ENCODE measurements around the gene KIAA0825. TPM values are rescaled to one million over a fixed set of nuclear protein-coding genes. Genes with fewer than 3 reads are reported as not detected.

Gene KIAA0825
- total RNA-seq, 1 experiment from 2014 or later: 1.9 TPM

DNA sequence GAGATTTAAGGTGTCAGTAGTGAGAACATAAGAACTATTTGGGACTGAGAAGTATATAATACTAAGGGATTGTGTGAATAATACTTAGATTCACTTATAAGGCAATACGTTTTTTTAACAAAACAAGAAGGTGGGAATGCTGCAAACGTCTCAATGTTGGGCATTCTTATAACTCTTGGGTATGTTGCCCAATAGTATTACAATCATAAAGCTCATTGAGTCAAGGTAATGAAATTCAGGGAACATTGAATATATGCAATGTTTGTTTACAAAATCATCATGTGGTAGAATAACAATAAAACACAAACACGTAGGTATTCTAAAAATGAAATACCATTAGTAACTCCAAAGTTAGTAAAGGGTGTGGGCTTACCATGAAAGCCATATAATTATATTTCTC lies 400.7 kb downstream of the KIAA0825 start:
- POLR2A ChIA-PET (ENCODE audit: unreplicated experiment): no interaction called here
- H2AFZ ChIP-seq: no peak overlapping the region
- H3K4me1 ChIP-seq (replicated peaks; ENCODE audit: insufficient read depth): no peaks in the 10 kb centered on the region; the same call in 1 of the 2 replicates
- H3K9me3 ChIP-seq (ENCODE audit: insufficient read depth, low read depth): no peaks in the 10 kb centered on the region
- DNase-seq: no peak
- TF ChIP-seq EZH2 (IDR thresholded peaks at IDR 0.05; ENCODE audit: low read depth): no peak
- TF ChIP-seq, protein P1, sequence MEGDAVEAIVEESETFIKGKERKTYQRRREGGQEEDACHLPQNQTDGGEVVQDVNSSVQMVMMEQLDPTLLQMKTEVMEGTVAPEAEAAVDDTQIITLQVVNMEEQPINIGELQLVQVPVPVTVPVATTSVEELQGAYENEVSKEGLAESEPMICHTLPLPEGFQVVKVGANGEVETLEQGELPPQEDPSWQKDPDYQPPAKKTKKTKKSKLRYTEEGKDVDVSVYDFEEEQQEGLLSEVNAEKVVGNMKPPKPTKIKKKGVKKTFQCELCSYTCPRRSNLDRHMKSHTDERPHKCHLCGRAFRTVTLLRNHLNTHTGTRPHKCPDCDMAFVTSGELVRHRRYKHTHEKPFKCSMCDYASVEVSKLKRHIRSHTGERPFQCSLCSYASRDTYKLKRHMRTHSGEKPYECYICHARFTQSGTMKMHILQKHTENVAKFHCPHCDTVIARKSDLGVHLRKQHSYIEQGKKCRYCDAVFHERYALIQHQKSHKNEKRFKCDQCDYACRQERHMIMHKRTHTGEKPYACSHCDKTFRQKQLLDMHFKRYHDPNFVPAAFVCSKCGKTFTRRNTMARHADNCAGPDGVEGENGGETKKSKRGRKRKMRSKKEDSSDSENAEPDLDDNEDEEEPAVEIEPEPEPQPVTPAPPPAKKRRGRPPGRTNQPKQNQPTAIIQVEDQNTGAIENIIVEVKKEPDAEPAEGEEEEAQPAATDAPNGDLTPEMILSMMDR (conservative IDR thresholded peaks at IDR 0.05): no peak
- H4K20me1 ChIP-seq (ENCODE audit: insufficient read depth): no peaks in the 10 kb centered on the region
- CTCF ChIA-PET: no interaction called here
- BruUV-seq (replicated peaks): no TSS peak
- H3K36me3 ChIP-seq (ENCODE audit: low read depth): no peaks in the 10 kb centered on the region
- no peaks in the 10 kb centered on the region for H3K79me2 ChIP-seq (ENCODE audit: low read depth)
- intact Hi-C loops (cut with micrococcal nuclease; ENCODE audit: unreplicated experiment): no loop called here
- H3K27me3 ChIP-seq (ENCODE audit: insufficient read depth, low read depth): no peaks in the 10 kb centered on the region
- no peak overlapping the region for H3K4me3 ChIP-seq
- no peak overlapping the region for H3K4me2 ChIP-seq
- no peaks in the 10 kb centered on the region for H3F3A ChIP-seq (ENCODE audit: insufficient read depth, low read depth)
- no peaks in the 10 kb centered on the region for H3K9me2 ChIP-seq (ENCODE audit: insufficient read depth)
- H3K27ac ChIP-seq: no peak overlapping the region

DNA sequence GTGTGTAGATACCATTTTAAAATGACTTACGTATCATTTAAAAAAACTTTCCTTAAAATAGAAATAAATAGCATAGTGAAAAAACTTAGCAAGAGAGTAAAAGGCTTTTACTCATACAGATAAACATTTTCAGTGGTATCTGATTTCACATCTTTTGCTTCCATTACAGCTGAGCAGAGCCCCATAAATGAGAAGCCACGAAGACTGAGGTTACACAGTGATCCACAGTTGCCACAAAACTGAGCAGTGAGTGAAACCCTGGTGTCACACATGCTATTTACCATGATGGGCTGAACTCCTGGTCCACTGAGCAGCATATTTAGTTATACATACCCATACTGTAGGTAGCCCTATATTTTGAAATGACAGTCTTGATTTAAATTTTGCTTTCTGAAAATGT lies 401.2 kb downstream of the KIAA0825 start:
- H3K4me3 ChIP-seq: no peak overlapping the region
- DNase-seq: no peak
- H2AFZ ChIP-seq: no peak overlapping the region
- H3K4me1 ChIP-seq (replicated peaks; ENCODE audit: insufficient read depth): no peaks in the 10 kb centered on the region; the same call in 1 of the 2 replicates
- no TSS peak for BruUV-seq (replicated peaks)
- H3K79me2 ChIP-seq (ENCODE audit: low read depth): no peaks in the 10 kb centered on the region
- intact Hi-C loops (cut with micrococcal nuclease; ENCODE audit: unreplicated experiment): no loop called here
- no peaks in the 10 kb centered on the region for H3K27me3 ChIP-seq (ENCODE audit: insufficient read depth, low read depth)
- H3K9me3 ChIP-seq (ENCODE audit: insufficient read depth, low read depth): no peaks in the 10 kb centered on the region
- H3K4me2 ChIP-seq: no peak overlapping the region
- H4K20me1 ChIP-seq (ENCODE audit: insufficient read depth): no peaks in the 10 kb centered on the region
- H3K9me2 ChIP-seq (ENCODE audit: insufficient read depth): no peaks in the 10 kb centered on the region
- no peaks in the 10 kb centered on the region for H3K36me3 ChIP-seq (ENCODE audit: low read depth)
- POLR2A ChIA-PET (ENCODE audit: unreplicated experiment): no interaction called here
- no peak for TF ChIP-seq EZH2 (IDR thresholded peaks at IDR 0.05; ENCODE audit: low read depth)
- TF ChIP-seq, protein P1 (conservative IDR thresholded peaks at IDR 0.05): no peak
- H3F3A ChIP-seq (ENCODE audit: insufficient read depth, low read depth): no peaks in the 10 kb centered on the region
- CTCF ChIA-PET: no interaction called here
- H3K27ac ChIP-seq: no peak overlapping the region

DNA sequence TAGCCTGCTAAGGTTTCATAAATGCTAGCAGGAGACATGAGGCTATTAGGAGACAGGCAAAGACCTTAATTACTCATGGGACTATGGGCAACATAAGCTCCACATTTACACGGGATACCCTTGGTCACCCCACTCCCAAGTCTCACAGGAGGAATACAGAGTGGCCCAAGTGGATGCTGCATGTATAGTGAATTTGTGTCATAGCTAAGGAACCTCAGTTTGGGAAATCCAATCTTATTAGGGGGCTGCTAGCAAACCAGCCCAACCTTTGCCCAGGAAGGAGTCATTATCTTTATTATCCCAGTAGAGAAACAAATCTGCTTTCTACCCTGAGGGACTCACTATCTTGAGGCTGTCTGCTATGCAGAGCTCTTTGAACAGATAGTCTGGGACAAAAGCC lies 405.9 kb downstream of the KIAA0825 start:
- TF ChIP-seq EZH2 (IDR thresholded peaks at IDR 0.05; ENCODE audit: low read depth): no peak
- TF ChIP-seq, protein P1 (conservative IDR thresholded peaks at IDR 0.05): no peak
- Histone ChIP-seq H3K4me1 (replicated peaks; ENCODE audit: insufficient read depth) (no peaks in the 10 kb centered on the region; the same call in 1 of the 2 replicates), H3K36me3 (ENCODE audit: low read depth) (no peaks in the 10 kb centered on the region), H3K79me2 (ENCODE audit: low read depth) (no peaks in the 10 kb centered on the region), H3K4me3 (no peak overlapping the region), H3K9me2 (ENCODE audit: insufficient read depth) (no peaks in the 10 kb centered on the region), H3K27me3 (ENCODE audit: insufficient read depth, low read depth) (no peaks in the 10 kb centered on the region), H3K9me3 (ENCODE audit: insufficient read depth, low read depth) (no peaks in the 10 kb centered on the region), H3K27ac (no peak overlapping the region), H3F3A (ENCODE audit: insufficient read depth, low read depth) (no peaks in the 10 kb centered on the region), H3K4me2 (no peak overlapping the region), H2AFZ (no peak overlapping the region), H4K20me1 (ENCODE audit: insufficient read depth) (no peaks in the 10 kb centered on the region)
- ChIA-PET CTCF (no interaction called here), POLR2A (ENCODE audit: unreplicated experiment) (no interaction called here)
- DNase-seq: no peak
- BruUV-seq (replicated peaks): no TSS peak
- intact Hi-C loops (cut with micrococcal nuclease; ENCODE audit: unreplicated experiment): no loop called here
